ENCODE measurements around the gene LPCAT1. TPM values are rescaled to one million over a fixed set of nuclear protein-coding genes. Genes with fewer than 3 reads are reported as not detected.

The LPCAT1 gene

DNA sequence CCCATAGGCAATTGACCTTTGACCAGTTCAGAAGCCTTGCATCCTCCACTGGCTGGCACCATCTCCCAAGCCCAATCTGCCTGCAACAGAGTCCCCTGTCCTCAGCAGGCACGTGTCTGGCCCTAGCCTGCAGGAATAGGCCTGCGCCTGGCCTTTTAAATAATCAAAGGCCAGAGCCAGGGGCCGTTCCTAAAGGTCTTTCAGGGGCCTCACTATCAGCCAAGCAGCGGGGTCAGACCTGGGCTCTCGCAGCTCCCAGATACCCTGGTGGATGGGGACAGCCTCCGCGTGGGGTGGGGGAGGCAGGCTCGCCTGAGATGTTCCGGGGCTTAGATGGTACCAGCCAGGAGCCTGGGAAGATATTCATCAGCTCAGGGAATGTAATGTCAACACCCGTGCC, 111.1 kb downstream of the LPCAT1 start:
- Histone ChIP-seq H3K4me2 (ENCODE audit: low read length) (no peak overlapping the region), H2AK5ac (ENCODE audit: low read length) (no peak overlapping the region), H3K9ac (ENCODE audit: low read length) (no peak overlapping the region), H3K4me1 (ENCODE audit: control insufficient read depth, low read depth, low read length) (no peaks in the 10 kb centered on the region), H3K79me2 (ENCODE audit: control insufficient read depth, insufficient read depth, low read length) (no peaks in the 10 kb centered on the region), H3K27ac (ENCODE audit: low read depth, low read length) (no peak overlapping the region), H4K8ac (ENCODE audit: low read depth, low read length) (no peak overlapping the region), H3K23ac (ENCODE audit: low read length) (no peak overlapping the region), H3K18ac (ENCODE audit: low read length) (no peak overlapping the region), H3K79me1 (ENCODE audit: low read length) (no peaks in the 10 kb centered on the region), H4K5ac (ENCODE audit: low read length) (no peak overlapping the region), H3K56ac (ENCODE audit: low read length) (no peak overlapping the region), H2BK5ac (ENCODE audit: low read length) (no peak overlapping the region), H3K27me3 (ENCODE audit: insufficient read depth, low read length, poor library complexity) (no peaks in the 10 kb centered on the region), H3K36me3 (ENCODE audit: control insufficient read depth, insufficient read depth, low read length) (no peaks in the 10 kb centered on the region), H2BK15ac (replicated peaks; ENCODE audit: low read depth) (no peak overlapping the region), H3K4me3 (ENCODE audit: low read length) (no peak overlapping the region), H2BK120ac (ENCODE audit: low read depth, low read length) (no peak overlapping the region), H3K4ac (ENCODE audit: low read depth, low read length) (no peak overlapping the region)
- no peak for DNase-seq
- no CpG with 5 or more reads among the region's 10 CpGs for WGBS (ENCODE audit: extremely low coverage, insufficient coverage, low lambda C conversion rate)

DNA sequence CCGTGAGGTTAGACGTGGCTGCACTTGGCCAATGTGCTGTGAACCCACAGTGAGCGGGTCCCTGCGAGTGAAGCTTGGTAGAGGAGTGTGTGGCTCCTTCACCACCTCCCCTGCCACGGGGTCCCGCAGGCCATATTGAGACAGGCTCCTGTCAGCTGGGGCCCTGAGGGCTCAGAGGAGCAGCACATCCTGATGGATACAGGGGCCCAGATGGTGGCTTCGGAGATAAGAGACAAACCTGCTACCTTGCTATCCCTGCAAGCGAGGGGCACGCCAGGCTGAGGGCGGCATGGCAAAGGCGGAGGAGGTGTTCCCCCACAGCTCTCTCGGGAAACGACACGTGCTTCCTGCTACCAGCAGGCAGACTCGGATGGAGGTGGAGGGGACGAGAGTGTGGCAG, 111.6 kb downstream of the LPCAT1 start:
- Histone ChIP-seq H3K4me3 (ENCODE audit: low read length) (no peak overlapping the region), H3K27ac (ENCODE audit: low read depth, low read length) (no peak overlapping the region), H3K36me3 (ENCODE audit: control insufficient read depth, insufficient read depth, low read length) (no peaks in the 10 kb centered on the region), H2BK5ac (ENCODE audit: low read length) (no peak overlapping the region), H3K79me1 (ENCODE audit: low read length) (no peaks in the 10 kb centered on the region), H4K5ac (ENCODE audit: low read length) (no peak overlapping the region), H2AK5ac (ENCODE audit: low read length) (no peak overlapping the region), H3K4me2 (ENCODE audit: low read length) (no peak overlapping the region), H4K8ac (ENCODE audit: low read depth, low read length) (no peak overlapping the region), H3K18ac (ENCODE audit: low read length) (no peak overlapping the region), H3K23ac (ENCODE audit: low read length) (no peak overlapping the region), H3K79me2 (ENCODE audit: control insufficient read depth, insufficient read depth, low read length) (no peaks in the 10 kb centered on the region), H3K4me1 (ENCODE audit: control insufficient read depth, low read depth, low read length) (no peaks in the 10 kb centered on the region), H3K56ac (ENCODE audit: low read length) (no peak overlapping the region), H2BK15ac (replicated peaks; ENCODE audit: low read depth) (no peak overlapping the region), H3K9ac (ENCODE audit: low read length) (no peak overlapping the region), H2BK120ac (ENCODE audit: low read depth, low read length) (no peak overlapping the region), H3K27me3 (ENCODE audit: insufficient read depth, low read length, poor library complexity) (no peaks in the 10 kb centered on the region), H3K4ac (ENCODE audit: low read depth, low read length) (no peak overlapping the region)
- DNase-seq = no peak
- no CpG with 5 or more reads among the region's 16 CpGs for WGBS (ENCODE audit: extremely low coverage, insufficient coverage, low lambda C conversion rate)

Small RNA genes within 50 kb of the gene (small RNA-seq; reads per million reads assigned to genes)
- gene MIR6075 (ENCODE audit: insufficient read depth) = not detected

All from mesendoderm (in vitro differentiated cells).